BJ (cell line): Measurements from ENCODE around the gene PDE6D. TPM values are rescaled to one million over a fixed set of nuclear protein-coding genes. Genes with fewer than 3 reads are reported as not detected.
A peak's percentile ranks its signal among the peaks of the same experiment; 100 is the strongest.

Source experiments
- CTCF ChIA-PET: fragments of 350-600 bp; formaldehyde crosslinking; extraction: SDS; loops from one replicate; lab custom pipeline; 2021; ENCODE audit warnings: antibody characterized with exemption, inconsistent platforms; lab: Yijun Ruan, JAX
- POLR2A ChIA-PET: fragments of 300-600 bp; sonication (Branson Sonifier 250); formaldehyde crosslinking; extraction: SDS; loops from one replicate; lab custom pipeline; 2021; ENCODE audit warnings: antibody characterized with exemption; lab: Charles Lee
- DNase-seq: peaks from one replicate; pipeline ENCODE4 v3.0.0-alpha.2; 2011; ENCODE audit warnings: low read depth
- H3K27me3 ChIP-seq: 2 replicates; pipeline ENCODE4 v1.6.0; 2011; ENCODE audit warnings: low read length; ENCODE audit not compliant: control insufficient read depth, insufficient read depth
- H3K36me3 ChIP-seq: 2 replicates; pipeline ENCODE4 v1.5.1; 2011; ENCODE audit warnings: low read length; ENCODE audit not compliant: control insufficient read depth, insufficient read depth
- H3K4me3 ChIP-seq: 2 replicates; pipeline ENCODE4 v1.5.1; 2011; ENCODE audit warnings: low read depth, mild to moderate bottlenecking, control low read depth, low read length
- CTCF ChIP-seq: IDR thresholded peaks from 2 replicates; pipeline ENCODE4 v1.5.1; 2011; ENCODE audit warnings: low read depth, mild to moderate bottlenecking, control low read depth, inconsistent platforms, low read length, moderate library complexity; ENCODE audit not compliant: insufficient read depth
- polyA plus RNA-seq: library from polyadenylated mRNA; depleted of rRNA; stranded (reverse); fragments of >200 nt; gene quantifications from 2 replicates; pipeline ENCODE4 v1.2.3, GENCODE V29; 2011

The PDE6D gene
- polyA plus RNA-seq, 1 experiment, result 28.7 TPM

- Histone ChIP-seq H3K36me3 (no peaks in the 10 kb centered on the region), H3K27me3 (no peaks in the 10 kb centered on the region), H3K4me3 (no peak overlapping the region)
- CTCF ChIA-PET, result interaction anchor here (0.9 to 1.7 kb wide), 4 partner anchors 12 to 92 kb away, joined by 3 to 5 read pairs (median 3); no protein-coding TSS in a partner anchor
- POLR2A ChIA-PET, result no interaction called here
- DNase-seq, result no peak
- no peak for TF ChIP-seq CTCF
These were observed 79.4 kb downstream of the PDE6D start for GRCh38 chr2:231701456-231702373.

DNA sequence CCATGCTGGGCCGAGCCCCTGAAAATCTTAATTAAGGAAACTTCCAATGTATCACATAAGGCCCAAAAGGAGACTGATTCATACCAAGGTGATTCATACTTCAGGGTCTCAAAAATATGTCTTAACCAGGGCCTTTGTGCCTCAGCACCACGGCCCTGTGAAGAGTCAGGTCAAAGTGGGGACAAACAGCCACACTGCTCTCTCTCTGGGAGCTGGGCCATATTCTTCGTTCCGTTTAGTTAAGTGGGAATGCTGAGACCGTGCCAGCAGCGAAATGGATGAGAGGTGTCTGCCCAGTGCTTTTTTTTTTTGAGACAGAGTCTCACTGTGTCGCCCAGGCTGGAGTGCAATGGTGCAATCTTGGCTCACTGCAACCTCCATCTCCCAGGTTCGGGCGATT lies 82.1 kb downstream of the PDE6D start:
- no peak for TF ChIP-seq CTCF
- H3K4me3 ChIP-seq, result no peak overlapping the region
- no peaks in the 10 kb centered on the region for H3K27me3 ChIP-seq
- ChIA-PET CTCF (interaction anchor here (1.1 to 2.4 kb wide), 5 partner anchors 12 to 24 kb away, joined by 4 to 8 read pairs (median 6); no protein-coding TSS in a partner anchor), POLR2A (interaction anchor here (0.6 kb wide), 1 partner anchor 9 kb away, joined by 3 read pairs; the partner anchor contains the start of gene PTMA)
- H3K36me3 ChIP-seq, result no peaks in the 10 kb centered on the region
- DNase-seq, result no peak

GRCh38 chr2:231696004-231696367 lies 85.1 kb downstream of the PDE6D start:
- no peak overlapping the region for H3K4me3 ChIP-seq
- H3K27me3 ChIP-seq, result no peaks in the 10 kb centered on the region
- H3K36me3 ChIP-seq, result no peaks in the 10 kb centered on the region
- CTCF ChIA-PET, result interaction anchor here (1.0 to 25.3 kb wide), 10 partner anchors 9 to 24 kb away, joined by 4 to 719 read pairs (median 10); no protein-coding TSS in a partner anchor
- peak; percentile 87 for DNase-seq
- POLR2A ChIA-PET, result interaction anchor here (1.4 kb wide), 1 partner anchor 13 kb away, joined by 6 read pairs; the partner anchor contains the start of gene PTMA
- TF ChIP-seq CTCF, result no peak

GRCh38 chr2:231693956-231694355 lies 87.1 kb downstream of the PDE6D start:
- ChIA-PET CTCF (interaction anchor here (0.6 to 25.3 kb wide), 9 partner anchors 9 to 136 kb away, joined by 3 to 719 read pairs (median 5); no protein-coding TSS in a partner anchor), POLR2A (no interaction called here)
- Histone ChIP-seq H3K36me3 (no peaks in the 10 kb centered on the region), H3K4me3 (no peak overlapping the region), H3K27me3 (no peaks in the 10 kb centered on the region)
- DNase-seq, result no peak
- no peak for TF ChIP-seq CTCF

DNA sequence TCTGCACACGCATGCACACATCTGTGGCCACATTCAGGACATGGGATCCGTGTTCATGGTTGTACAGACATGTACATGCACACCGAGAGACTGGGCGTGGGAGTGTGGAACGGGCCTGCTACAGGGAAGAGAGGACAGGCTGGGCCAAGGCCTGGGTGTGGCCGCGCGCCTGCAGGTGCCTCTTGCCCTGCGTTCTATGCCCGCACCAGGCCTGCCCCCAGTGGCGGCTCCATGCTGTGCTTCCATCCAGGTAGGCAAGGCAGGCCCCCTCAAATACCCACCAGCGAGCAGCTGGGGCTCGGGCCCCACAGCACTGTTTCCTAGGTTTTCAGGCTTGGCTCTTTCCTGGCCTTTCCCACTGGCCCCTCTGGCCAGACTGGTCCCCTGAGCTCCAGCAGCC lies 88.2 kb downstream of the PDE6D start:
- CTCF ChIA-PET, result interaction anchor here (1.0 to 25.3 kb wide), 6 partner anchors 8 to 22 kb away, joined by 3 to 719 read pairs (median 10); partner anchors contain the start of gene PTMA
- no peak overlapping the region for H3K4me3 ChIP-seq
- no peak for TF ChIP-seq CTCF
- DNase-seq, result no peak
- no peaks in the 10 kb centered on the region for H3K27me3 ChIP-seq
- POLR2A ChIA-PET, result no interaction called here
- no peaks in the 10 kb centered on the region for H3K36me3 ChIP-seq
